DOHH2 (cell line): Measurements from ENCODE around the gene SYTL2.
A peak's percentile ranks its signal among the peaks of the same experiment; 100 is the strongest.

Experiments used
- H3F3A ChIP-seq: fragments of 200-600 bp; sonication (generic), shearing (Covaris generic); 2 replicates; pipeline ENCODE4 v1.6.0; 2016; ENCODE audit warnings: antibody characterized with exemption, mild to moderate bottlenecking; ENCODE audit not compliant: control insufficient read depth, insufficient read depth
- H3K27ac ChIP-seq: fragments of 200-600 bp; sonication (generic); 2 replicates; pipeline ENCODE4 v1.5.1; 2014; ENCODE audit warnings: low read depth, mild to moderate bottlenecking, low read length, moderate library complexity
- H3K27me3 ChIP-seq: fragments of 200-600 bp; sonication (generic); 2 replicates; pipeline ENCODE4 v1.6.1; 2014; ENCODE audit warnings: mild to moderate bottlenecking, low read length, mixed read lengths; ENCODE audit not compliant: control insufficient read depth
- H3K36me3 ChIP-seq: fragments of 200-600 bp; sonication (generic); 2 replicates; pipeline ENCODE4 v1.6.1; 2014; ENCODE audit warnings: mild to moderate bottlenecking, low read length, moderate library complexity, mixed read lengths; ENCODE audit not compliant: control insufficient read depth
- H3K4me1 ChIP-seq: fragments of 200-600 bp; sonication (generic); 2 replicates; pipeline ENCODE4 v1.6.1; 2014; ENCODE audit warnings: mild to moderate bottlenecking, low read length, mixed read lengths; ENCODE audit not compliant: control insufficient read depth
- H3K4me2 ChIP-seq: fragments of 200-600 bp; sonication (generic); 2 replicates; pipeline ENCODE4 v1.6.0; 2014; ENCODE audit warnings: mild to moderate bottlenecking, low read length, moderate library complexity
- H3K4me3 ChIP-seq: fragments of 200-600 bp; sonication (generic); 2 replicates; pipeline ENCODE4 v1.5.1; 2014; ENCODE audit warnings: mild to moderate bottlenecking, low read length, mixed read lengths
- H3K79me2 ChIP-seq: fragments of 200-600 bp; sonication (generic); 2 replicates; pipeline ENCODE4 v1.6.1; 2014; ENCODE audit warnings: mild to moderate bottlenecking, low read length, mixed read lengths; ENCODE audit not compliant: control insufficient read depth
- H3K9me2 ChIP-seq: fragments of 200-600 bp; sonication (generic); replicated peaks from 2 replicates; pipeline ENCODE4 v1.6.1; 2014; ENCODE audit warnings: mild to moderate bottlenecking, low read length, mixed read lengths; ENCODE audit not compliant: control insufficient read depth
- H3K9me3 ChIP-seq: fragments of 200-600 bp; sonication (generic); 2 replicates; pipeline ENCODE4 v1.6.1; 2014; ENCODE audit warnings: antibody characterized with exemption, low read length, mixed read lengths; ENCODE audit not compliant: control insufficient read depth, insufficient read depth
- H4K20me1 ChIP-seq: fragments of 200-600 bp; sonication (generic); 2 replicates; pipeline ENCODE4 v1.6.0; 2014; ENCODE audit warnings: low read depth, mild to moderate bottlenecking, antibody characterized with exemption, low read length, moderate library complexity; ENCODE audit not compliant: control insufficient read depth, insufficient read depth
- CTCF ChIP-seq: fragments of 200-600 bp; sonication (generic); IDR thresholded peaks from one replicate; pipeline ENCODE4 v1.5.1; 2014; ENCODE audit warnings: antibody characterized with exemption, mild to moderate bottlenecking, low read depth, low read length; ENCODE audit not compliant: poor library complexity, severe bottlenecking
- EZH2phosphoT487 ChIP-seq: fragments of 200-600 bp; sonication (generic); IDR thresholded peaks from 2 replicates; pipeline ENCODE4 v1.6.1; 2017; ENCODE audit warnings: borderline replicate concordance, mild to moderate bottlenecking, antibody characterized with exemption, low read length, moderate library complexity, mixed read lengths

Gene SYTL2

GRCh38 chr11:85827748-85828639 is 17.1 kb upstream of the SYTL2 start:
- Histone ChIP-seq H3K9me2 (no peaks in the 10 kb centered on the region), H3K79me2 (no peaks in the 10 kb centered on the region), H3K9me3 (no peaks in the 10 kb centered on the region), H3K4me1 (no peaks in the 10 kb centered on the region), H4K20me1 (no peaks in the 10 kb centered on the region), H3F3A (no peaks in the 10 kb centered on the region), H3K27ac (no peak overlapping the region), H3K4me3 (no peak overlapping the region), H3K4me2 (no peak overlapping the region), H3K27me3 (no peaks in the 10 kb centered on the region), H3K36me3 (no peaks in the 10 kb centered on the region)
- TF ChIP-seq CTCF (no peak), EZH2phosphoT487 (no peak)

GRCh38 chr11:85826116-85826855 is 15.3 kb upstream of the SYTL2 start:
- Histone ChIP-seq H3F3A (no peaks in the 10 kb centered on the region), H3K79me2 (no peaks in the 10 kb centered on the region), H3K4me2 (no peak overlapping the region), H3K9me2 (no peaks in the 10 kb centered on the region), H3K36me3 (no peaks in the 10 kb centered on the region), H3K27ac (no peak overlapping the region), H3K4me3 (no peak overlapping the region), H3K4me1 (no peaks in the 10 kb centered on the region), H3K27me3 (no peaks in the 10 kb centered on the region), H3K9me3 (no peaks in the 10 kb centered on the region), H4K20me1 (no peaks in the 10 kb centered on the region)
- TF ChIP-seq CTCF, result peak; percentile 53
- no peak for TF ChIP-seq EZH2phosphoT487

GRCh38 chr11:85825616-85826015 is 14.7 kb upstream of the SYTL2 start:
- no peaks in the 10 kb centered on the region for H3K9me2 ChIP-seq
- H3K4me2 ChIP-seq, result no peak overlapping the region
- H3K4me3 ChIP-seq, result no peak overlapping the region
- no peaks in the 10 kb centered on the region for H4K20me1 ChIP-seq
- TF ChIP-seq CTCF (no peak), EZH2phosphoT487 (no peak)
- no peaks in the 10 kb centered on the region for H3K4me1 ChIP-seq
- H3K27me3 ChIP-seq, result no peaks in the 10 kb centered on the region
- H3K36me3 ChIP-seq, result no peaks in the 10 kb centered on the region
- no peak overlapping the region for H3K27ac ChIP-seq
- no peaks in the 10 kb centered on the region for H3K9me3 ChIP-seq
- H3K79me2 ChIP-seq, result no peaks in the 10 kb centered on the region
- no peaks in the 10 kb centered on the region for H3F3A ChIP-seq
